C4-2B (cell line): Measurements from ENCODE around the gene NCCRP1.

Source experiments
- H3K27ac ChIP-seq: fragments of 450-650 bp; 2 replicates; pipeline ENCODE4 v1.5.1; 2017
- CTCF ChIP-seq: fragments of 450-650 bp; conservative IDR thresholded peaks from 2 replicates; pipeline ENCODE4 v1.5.1; 2017; ENCODE audit warnings: mild to moderate bottlenecking
- ZFX ChIP-seq: fragments of 450-650 bp; IDR thresholded peaks from 2 replicates; pipeline ENCODE4 v1.6.1; 2017

Gene NCCRP1

GRCh38 chr19:39165857-39166256, 30.9 kb upstream of the NCCRP1 start:
- H3K27ac ChIP-seq, result peak overlapping the region; percentile 96
- TF ChIP-seq ZFX, result no peak

- peak overlapping the region; percentile 96 for H3K27ac ChIP-seq
- no peak for TF ChIP-seq CTCF
These were observed 30.0 kb upstream of the NCCRP1 start for GRCh38 chr19:39166571-39167391.

GRCh38 chr19:39167461-39168257, 29.1 kb upstream of the NCCRP1 start:
- no peak for TF ChIP-seq ZFX
- no peak for TF ChIP-seq CTCF
- H3K27ac ChIP-seq, result peak overlapping the region; percentile 96

GRCh38 chr19:39168258-39169142, 28.3 kb upstream of the NCCRP1 start:
- TF ChIP-seq ZFX (no peak), CTCF (no peak)

GRCh38 chr19:39169143-39169810, 27.5 kb upstream of the NCCRP1 start:
- peak overlapping the region; percentile 96 for H3K27ac ChIP-seq

More at GRCh38 chr19:39168258-39169142, 28.3 kb upstream of the NCCRP1 start:
- peak overlapping the region; percentile 96 for H3K27ac ChIP-seq

GRCh38 chr19:39170386-39171231, 26.2 kb upstream of the NCCRP1 start:
- H3K27ac ChIP-seq, result no peak overlapping the region

More at GRCh38 chr19:39169143-39169810, 27.5 kb upstream of the NCCRP1 start:
- TF ChIP-seq CTCF, result no peak
- TF ChIP-seq ZFX, result no peak

More at GRCh38 chr19:39170386-39171231, 26.2 kb upstream of the NCCRP1 start:
- TF ChIP-seq ZFX (no peak), CTCF (no peak)
